GM21576 (cell line): ENCODE data around the gene ABHD15.
"Not testable (repeated sequence)": the region's sequence is repeated elsewhere in the genome, so short reads cannot be mapped to it uniquely, and the experiment has no call there.

ENCODE experiments used
- ATAC-seq: cut with Tn5 transposase; IDR thresholded peaks from one replicate; pipeline ENCODE4 v1.9.1; 2021; ENCODE audit warnings: mild to moderate bottlenecking, moderate library complexity; ENCODE audit not compliant: unreplicated experiment

ABHD15 gene

GRCh38 chr17:29571883-29572681 is 5.2 kb upstream of the ABHD15 start:
- ATAC-seq: no peak

- no peak for ATAC-seq
Observed at GRCh38 chr17:29571486-29571882, 4.6 kb upstream of the ABHD15 start.

- ATAC-seq: no peak
Observed at GRCh38 chr17:29570521-29570920, 3.7 kb upstream of the ABHD15 start.

GRCh38 chr17:29569245-29569950 is 2.6 kb upstream of the ABHD15 start:
- ATAC-seq: no peak

DNA sequence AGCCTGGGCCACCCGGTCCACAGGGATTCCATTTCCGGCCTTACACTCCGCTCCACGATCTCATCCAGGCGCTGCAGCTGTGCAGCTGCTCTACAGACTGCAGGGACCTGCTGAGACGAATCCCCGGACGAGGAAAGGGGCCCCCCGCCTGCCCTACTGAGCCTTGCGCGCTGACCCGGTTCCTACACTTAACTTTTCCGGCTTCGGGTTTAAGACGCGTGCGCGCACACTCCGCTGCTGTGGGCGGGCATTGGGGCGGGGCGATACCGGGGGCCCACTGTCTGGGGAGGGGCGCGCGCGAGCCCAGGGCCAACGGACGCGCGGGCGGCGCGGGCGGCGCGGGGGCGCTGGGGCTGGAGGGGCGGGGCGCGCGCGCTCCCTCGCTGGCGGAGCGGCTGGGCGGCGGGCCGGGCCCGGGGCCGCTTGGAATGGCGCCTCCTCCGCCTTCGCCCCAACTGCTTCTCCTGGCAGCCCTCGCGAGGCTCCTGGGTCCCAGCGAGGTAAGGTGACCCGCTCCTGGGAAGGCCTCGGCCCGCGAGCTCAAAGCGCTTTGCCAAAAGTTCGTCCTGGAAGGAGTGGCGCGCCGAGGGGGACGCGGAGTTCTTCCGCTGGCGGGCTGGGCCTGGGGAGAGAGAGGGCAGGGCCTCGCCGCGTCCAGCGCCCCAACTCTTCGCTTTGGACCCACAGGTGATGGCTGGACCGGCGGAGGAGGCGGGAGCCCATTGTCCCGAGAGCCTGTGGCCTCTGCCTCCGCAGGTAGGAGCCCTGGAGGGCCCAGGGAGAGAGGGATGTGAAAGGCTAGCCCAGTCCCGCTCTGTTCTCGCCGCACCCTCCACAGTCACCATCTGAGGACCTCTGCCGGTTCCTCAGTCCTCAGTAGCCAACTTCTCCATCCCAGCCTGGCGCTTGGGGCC is 1.8 kb upstream of the ABHD15 start, which contains the start of gene TP53I13:
TP53I13 (plus strand) TSS at position 371 of the 914 bp plus-strand sequence; CDS start at position 429, 58 bp downstream.
- peak; percentile 35 for ATAC-seq

DNA sequence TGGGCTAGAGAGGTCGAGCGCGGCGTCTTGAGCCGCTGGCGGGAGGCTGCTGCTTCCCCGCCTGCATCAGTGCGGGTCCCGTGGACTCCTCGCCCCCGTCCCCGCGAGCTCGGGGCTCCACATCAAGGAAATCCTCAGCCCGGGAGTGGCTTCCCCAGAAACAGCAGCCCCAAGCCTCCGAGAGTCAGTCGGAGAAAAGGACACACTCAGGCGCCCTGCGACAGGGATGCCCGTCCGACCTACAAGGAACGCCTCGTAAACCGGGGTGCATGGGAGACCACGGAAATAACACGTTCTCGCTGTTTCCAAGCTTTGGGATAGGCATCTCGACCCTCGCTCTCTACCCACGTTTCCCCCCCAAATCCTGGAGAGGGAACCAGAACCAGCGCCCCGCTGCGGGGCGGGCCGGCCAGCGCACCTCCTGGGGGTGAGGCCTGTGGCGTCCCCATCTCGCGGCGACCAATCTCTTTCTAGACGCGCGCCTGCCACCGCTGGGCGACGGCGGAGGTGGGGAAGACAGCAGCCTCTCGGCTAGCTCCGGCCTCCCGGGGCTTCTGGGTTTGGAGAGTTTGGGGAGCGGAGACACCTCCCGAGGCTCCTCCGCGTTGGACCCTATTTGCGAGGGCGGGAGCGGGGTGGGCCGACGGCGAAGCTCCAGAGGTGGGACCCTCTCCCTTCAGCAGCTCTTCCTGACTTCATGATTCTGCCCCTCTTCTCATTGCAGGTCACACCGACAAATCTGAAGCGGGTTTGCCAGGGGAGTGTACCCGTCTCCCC is 905 bp upstream of the ABHD15 start:
- ATAC-seq: peak; percentile 34

GRCh38 chr17:29567304-29567553 is 392 bp upstream of the ABHD15 start:
- peak; percentile 4 for ATAC-seq

DNA sequence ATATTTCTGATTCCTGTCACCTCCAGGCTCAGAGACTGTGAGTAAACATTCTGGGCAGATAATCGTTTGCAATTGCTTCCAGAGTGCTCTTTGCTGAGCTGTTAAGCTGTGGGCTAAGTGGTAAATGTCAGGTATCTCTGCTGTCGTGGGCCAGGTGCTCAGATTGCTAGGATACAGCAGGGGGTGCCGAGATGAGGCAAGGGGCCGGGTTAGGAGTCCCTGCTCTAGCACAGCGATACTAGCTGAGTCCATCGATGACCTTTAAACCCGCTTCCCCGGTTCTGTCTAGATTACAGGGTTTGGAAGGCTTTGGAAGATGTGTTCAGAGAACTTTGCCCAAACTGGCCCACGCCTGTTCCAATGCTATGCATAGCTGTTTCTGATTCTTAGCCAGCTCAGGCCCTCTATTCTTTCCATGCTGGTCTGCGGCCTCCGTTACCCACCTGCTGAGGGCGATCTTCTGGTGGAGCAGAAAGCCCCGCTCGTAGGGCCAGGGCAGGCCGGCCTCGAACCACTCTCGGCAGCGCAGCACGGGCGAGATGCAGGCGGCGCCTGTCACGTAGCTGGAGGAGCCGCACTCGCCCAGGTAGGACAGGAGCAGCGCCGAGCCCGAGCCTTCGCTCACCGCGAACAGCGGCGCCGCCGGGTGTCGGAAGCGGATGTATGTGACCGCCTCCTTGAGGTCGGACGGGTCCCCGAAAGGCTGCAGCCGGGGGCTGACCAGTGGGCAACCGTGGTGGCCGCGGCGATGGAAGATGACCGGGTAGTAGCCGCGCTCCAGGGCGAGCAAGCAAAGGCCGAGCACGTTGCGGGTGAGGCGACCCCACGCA is 979 bp downstream of the ABHD15 start:
- ATAC-seq: no peak

DNA sequence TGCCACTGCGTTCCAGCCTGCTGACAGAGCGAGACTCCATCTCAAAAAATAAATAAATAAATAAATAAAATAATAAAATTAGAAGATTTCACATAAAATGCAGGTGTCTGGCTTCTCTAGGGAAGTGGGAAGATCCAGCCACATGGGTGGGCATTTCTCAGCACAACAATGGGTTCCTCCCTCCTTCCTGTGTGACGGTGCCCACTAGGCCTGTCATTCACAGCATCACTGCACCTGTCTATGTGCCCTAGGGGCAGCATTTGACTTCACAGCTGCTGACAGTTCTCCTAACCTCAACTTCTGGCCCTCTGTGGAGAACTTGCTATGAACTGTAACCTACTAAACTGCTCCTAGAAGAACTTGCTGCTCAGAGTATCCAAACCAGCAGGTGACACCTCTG is 3.0 kb downstream of the ABHD15 start:
- no peak for ATAC-seq

- ATAC-seq: no peak
Observed at GRCh38 chr17:29562615-29563014, 4.2 kb downstream of the ABHD15 start.

DNA sequence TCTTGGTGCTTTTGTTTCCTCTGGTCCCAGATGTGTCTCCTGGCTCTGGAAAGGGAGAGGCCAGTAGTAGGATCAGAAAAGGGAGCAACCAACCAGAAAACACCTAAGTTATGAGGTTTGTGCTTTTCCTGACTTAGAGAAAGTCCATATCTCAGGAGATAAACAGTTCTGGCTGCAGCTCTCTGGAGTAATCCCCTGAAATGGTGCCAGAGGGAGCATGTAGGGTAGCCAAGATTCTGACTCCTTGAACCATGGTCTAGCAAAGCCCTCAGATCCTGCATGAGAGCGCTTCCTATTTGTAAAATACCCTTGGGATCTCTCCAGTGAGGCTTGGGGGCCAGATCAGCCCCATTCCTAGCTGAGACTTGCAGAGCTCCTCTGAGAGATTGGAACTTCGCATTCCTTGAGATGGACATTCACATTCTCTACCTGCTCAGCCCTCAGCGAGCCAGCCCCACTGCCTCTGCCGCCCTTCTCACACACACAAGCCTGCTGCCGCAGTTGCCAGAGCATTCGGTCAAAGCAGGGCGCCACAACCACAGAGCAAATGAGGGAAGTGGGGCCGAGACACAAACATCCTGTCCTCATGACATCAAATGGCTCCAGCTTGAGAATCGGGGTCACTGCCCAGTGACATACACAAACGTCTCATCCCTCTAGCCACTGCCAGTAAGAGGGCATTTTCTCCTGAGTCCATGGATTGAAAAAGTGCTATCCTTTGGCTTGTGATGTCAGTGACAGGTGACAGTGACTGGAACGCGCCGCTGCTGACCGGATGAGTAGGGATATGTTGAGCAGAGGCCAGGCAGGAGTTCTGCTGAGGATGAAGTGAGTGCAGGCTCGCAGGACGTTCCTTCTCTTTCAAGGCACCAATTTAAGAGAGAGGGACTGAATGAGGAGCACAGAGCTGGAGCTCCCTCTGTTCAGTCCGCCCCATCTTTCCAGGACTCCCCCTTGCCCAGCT is 5.0 kb downstream of the ABHD15 start:
- no peak for ATAC-seq

DNA sequence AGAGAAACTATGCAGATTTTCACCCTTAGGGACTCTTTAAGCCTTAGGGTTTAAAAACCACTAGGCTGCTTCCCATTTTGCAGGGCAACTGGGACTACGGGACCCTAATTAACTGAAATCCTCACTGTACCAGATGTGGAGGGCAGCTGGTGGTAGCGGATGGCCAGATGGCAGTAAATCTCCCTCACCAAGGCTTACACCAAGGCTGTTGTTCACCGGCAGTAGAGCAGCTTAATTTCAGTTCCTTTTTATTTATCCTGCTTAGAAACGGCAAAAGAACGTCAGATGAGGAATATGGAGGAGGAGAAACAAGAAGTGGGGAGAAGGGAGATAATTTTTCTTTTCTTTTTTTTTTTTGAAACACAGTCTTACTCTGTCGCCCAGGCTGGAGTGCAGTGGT is 6.5 kb downstream of the ABHD15 start:
- ATAC-seq: no peak

DNA sequence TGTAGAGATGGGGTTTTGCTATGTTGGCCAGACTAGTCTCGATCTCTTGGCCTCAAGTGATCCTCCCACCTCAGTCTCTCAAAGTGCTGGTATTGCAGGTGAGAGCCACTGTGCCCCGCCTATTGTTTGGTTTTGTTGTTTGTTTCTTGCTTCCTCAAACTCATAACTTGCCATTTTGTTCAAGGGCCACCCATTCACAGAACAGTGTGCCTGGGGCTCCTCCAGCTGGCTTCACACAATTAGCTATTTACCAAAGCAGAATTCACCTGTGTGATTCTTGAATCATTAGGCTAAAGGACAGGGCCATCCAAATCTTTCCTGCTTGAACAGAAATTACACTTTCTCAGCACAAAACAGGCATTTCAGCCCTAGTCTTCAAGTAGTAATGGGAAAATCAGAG is 7.2 kb downstream of the ABHD15 start:
- no peak for ATAC-seq

DNA sequence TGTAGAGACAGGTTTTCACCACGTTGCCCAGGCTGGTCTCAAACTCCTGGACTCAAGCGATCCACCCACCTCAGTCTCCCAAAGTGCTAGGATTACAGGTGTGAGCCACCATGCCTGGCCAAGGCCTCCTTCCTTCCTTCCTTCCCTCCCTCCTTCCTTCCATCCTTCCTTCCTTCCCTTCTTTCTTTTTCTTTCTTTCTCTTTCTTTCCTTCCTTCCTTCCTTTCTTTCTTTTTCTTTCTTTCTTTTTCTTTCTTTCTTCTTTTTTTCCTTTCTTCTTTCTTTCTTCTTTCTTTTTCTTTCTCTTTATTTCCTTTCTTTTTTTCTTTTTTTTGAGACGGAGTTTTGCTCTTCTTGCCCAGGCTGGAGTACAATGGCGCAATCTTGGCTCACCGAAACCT is 8.7 kb downstream of the ABHD15 start:
- not testable (repeated sequence) for ATAC-seq

DNA sequence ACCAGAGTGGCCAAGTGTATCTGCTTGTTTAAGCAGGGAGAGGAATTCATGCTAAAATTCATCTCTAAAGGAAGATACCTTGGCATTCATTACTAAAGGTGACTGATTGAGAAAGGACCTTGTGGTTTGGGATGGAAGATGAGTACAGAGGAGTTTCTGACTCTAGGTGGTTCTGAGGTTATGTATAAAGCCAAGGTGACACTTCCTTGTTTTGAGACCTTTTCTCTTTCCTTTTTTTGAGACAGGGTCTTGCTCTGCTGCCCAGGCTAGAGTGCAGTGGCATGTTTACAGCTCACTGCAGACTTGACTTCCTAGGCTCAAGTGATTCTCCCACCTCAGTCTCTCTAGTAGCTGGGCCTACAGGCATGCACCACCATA is 9.1 kb downstream of the ABHD15 start:
- ATAC-seq: no peak

DNA sequence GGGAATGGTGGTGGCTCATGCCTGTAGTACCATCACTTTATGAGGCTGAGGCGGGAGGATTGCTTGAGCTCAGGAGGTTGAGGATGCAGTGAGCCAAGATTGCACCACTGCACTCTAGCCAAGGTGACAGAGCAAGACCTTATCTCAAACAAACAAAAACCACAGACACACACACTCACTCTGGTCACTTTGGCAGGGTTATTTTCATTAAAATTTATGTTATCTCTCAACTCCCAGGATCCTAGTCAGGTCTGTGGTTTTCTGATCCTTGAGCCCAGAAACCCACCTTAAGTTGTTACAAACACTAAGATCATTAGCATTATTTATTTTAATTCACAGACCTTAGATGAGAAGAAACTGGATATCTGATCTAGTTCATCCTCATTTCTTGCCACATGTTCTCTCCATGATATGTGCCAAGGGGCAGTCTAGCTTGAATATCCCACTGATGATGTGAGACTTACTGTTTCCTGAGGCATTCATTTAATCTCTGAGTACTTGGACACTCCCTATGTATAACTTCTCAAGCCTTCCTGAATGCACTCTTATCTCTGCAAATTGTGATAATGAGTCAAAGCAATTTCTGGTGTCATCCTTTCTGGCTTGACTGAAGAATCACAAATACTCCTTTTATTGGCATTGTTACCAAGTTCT is 9.6 kb downstream of the ABHD15 start:
- no peak for ATAC-seq

DNA sequence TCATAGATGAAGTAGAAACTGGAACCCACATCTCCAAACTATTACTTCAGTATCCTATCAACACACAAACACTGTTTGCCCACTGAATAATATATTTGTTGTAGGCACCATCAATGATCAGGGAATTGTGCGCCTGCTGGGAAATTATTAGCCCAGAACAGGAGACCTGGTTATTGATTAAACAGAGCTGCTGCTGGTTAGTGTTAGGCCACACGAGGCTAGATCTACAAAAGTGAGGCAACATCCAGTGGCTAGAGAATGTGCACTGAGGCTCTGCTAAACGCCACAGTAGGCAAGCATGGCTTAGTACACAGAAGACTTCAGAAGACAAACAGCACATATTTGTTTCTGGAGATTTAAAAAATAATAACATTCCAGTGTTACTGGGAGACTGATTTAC is 11.0 kb downstream of the ABHD15 start:
- no peak for ATAC-seq

GRCh38 chr17:29549177-29549923 is 17.5 kb downstream of the ABHD15 start:
- ATAC-seq: no peak
